HG03565 (cell line): Measurements from ENCODE around the gene SARDH.

Experiments used
- ATAC-seq: cut with Tn5 transposase; IDR thresholded peaks from one replicate; pipeline ENCODE4 v1.9.1; 2021; ENCODE audit warnings: mild to moderate bottlenecking, moderate library complexity; ENCODE audit not compliant: unreplicated experiment

SARDH gene

GRCh38 chr9:133715866-133716563, 22.1 kb downstream of the SARDH start:
- ATAC-seq = no peak

- ATAC-seq = no peak
Observed at GRCh38 chr9:133715295-133715865, 22.8 kb downstream of the SARDH start.

- ATAC-seq = no peak
Observed at GRCh38 chr9:133714606-133715294, 23.4 kb downstream of the SARDH start.

- no peak for ATAC-seq
Observed at GRCh38 chr9:133713960-133714495, 24.1 kb downstream of the SARDH start.

GRCh38 chr9:133713150-133713959, 24.8 kb downstream of the SARDH start:
- ATAC-seq = no peak

- no peak for ATAC-seq
Observed at GRCh38 chr9:133712221-133713100, 25.7 kb downstream of the SARDH start.

GRCh38 chr9:133711428-133712220, 26.5 kb downstream of the SARDH start:
- no peak for ATAC-seq

- ATAC-seq = no peak
Observed at GRCh38 chr9:133710661-133711427, 27.3 kb downstream of the SARDH start.

GRCh38 chr9:133709691-133710571, 28.2 kb downstream of the SARDH start:
- ATAC-seq = no peak

GRCh38 chr9:133709015-133709611, 29.0 kb downstream of the SARDH start:
- ATAC-seq = no peak

- no peak for ATAC-seq
Observed at GRCh38 chr9:133708246-133709014, 29.7 kb downstream of the SARDH start.

- no peak for ATAC-seq
Observed at GRCh38 chr9:133707763-133708245, 30.3 kb downstream of the SARDH start.

GRCh38 chr9:133707065-133707762, 30.9 kb downstream of the SARDH start:
- ATAC-seq = no peak

GRCh38 chr9:133706307-133707050, 31.7 kb downstream of the SARDH start:
- no peak for ATAC-seq

- no peak for ATAC-seq
Observed at GRCh38 chr9:133705576-133705975, 32.6 kb downstream of the SARDH start.
